Activated T-helper 17 cell treated with anti-CD3 and anti-CD28 coated beads, Interleukin-2, amount 50 U/mL, for 72 hours (primary cell): ENCODE data around the gene PDE8A. TPM values are rescaled to one million over a fixed set of nuclear protein-coding genes. Genes with fewer than 3 reads are reported as not detected.

ENCODE experiments used
- ATAC-seq: fragments of 150-1000 bp; cut with Tn5 transposase; replicated peaks from 2 replicates; pipeline ENCODE4 v1.10.0; 2021; ENCODE audit warnings: mild to moderate bottlenecking, moderate library complexity
- H3K27ac Mint-ChIP-seq: one replicate; pipeline ENCODE4 v1.8.0; 2022; ENCODE audit warnings: mixed read lengths
- H3K27me3 Mint-ChIP-seq: one replicate; pipeline ENCODE4 v1.8.0; 2022; ENCODE audit warnings: mixed read lengths
- H3K36me3 Mint-ChIP-seq: one replicate; pipeline ENCODE4 v1.8.0; 2022; ENCODE audit warnings: low read depth, mild to moderate bottlenecking, mixed read lengths
- H3K4me1 Mint-ChIP-seq: one replicate; pipeline ENCODE4 v1.8.0; 2022; ENCODE audit warnings: mixed read lengths
- H3K4me3 Mint-ChIP-seq: one replicate; pipeline ENCODE4 v1.8.0; 2022; ENCODE audit warnings: mild to moderate bottlenecking, mixed read lengths
- H3K9me3 Mint-ChIP-seq: one replicate; pipeline ENCODE4 v1.8.0; 2022; ENCODE audit warnings: mixed read lengths
- total RNA-seq, 2 donors: library from RNA; stranded (reverse); gene quantifications; one replicate each; pipeline ENCODE4 v1.2.3, GENCODE V29; 2022

The PDE8A gene
- total RNA-seq, 2 donors from 2014 or later = 23.7 to 34.2 TPM

DNA sequence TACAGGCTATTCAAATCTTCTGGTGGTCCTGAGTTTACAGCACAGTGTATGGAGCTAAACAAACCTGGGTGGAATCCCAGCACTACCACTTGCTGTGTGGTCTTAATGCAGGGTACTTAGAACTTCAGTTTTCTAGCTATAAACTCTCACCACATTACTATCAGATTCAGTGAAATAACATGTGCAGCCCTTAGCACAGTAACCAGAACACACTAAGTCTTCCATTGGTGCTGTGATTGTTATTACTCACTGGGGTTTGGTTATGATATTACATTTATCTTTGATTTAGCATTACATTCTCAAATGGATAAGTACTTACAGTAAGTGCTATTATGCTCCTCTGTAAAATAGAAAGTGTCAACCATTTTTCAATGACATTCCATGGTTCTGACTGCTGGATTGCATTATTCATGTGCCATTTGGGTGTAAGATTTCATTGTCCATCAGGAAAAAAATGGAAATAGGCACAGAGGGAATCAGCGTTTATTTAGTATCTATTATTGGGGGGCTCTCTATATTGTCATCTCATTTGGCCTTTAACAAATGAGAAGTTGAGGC lies 81.9 kb downstream of the PDE8A start:
- peak overlapping the region; percentile 42 for H3K27ac Mint-ChIP-seq
- H3K27me3 Mint-ChIP-seq = no peaks in the 10 kb centered on the region
- H3K4me3 Mint-ChIP-seq = no peak overlapping the region
- H3K9me3 Mint-ChIP-seq = peaks cover 9% of the 10 kb centered on the region
- H3K36me3 Mint-ChIP-seq = peaks cover 44% of the 10 kb centered on the region
- H3K4me1 Mint-ChIP-seq = peaks cover 32% of the 10 kb centered on the region
- ATAC-seq = peak; percentile 75

DNA sequence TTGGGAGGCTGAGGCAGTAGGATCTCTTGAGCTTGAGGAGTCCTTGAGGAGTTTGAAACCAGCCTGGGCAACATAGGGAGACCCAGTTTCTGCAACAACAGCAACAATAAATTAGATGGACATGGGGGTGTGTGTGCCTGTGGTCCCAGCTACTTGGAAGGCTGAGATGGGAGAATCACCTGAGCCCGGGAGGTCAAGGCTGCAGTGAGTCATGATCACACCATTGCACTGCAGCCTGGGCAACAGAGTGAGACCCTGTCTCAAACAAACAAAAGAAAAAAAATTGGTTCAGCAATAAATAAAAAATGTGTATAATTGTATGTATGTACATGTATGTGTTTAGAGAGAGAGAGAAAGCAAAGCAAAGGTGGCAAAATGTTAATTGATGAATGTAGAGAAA lies 83.1 kb downstream of the PDE8A start:
- peaks cover 48% of the 10 kb centered on the region for H3K36me3 Mint-ChIP-seq
- H3K27me3 Mint-ChIP-seq = no peaks in the 10 kb centered on the region
- H3K4me1 Mint-ChIP-seq = peaks cover 24% of the 10 kb centered on the region
- H3K9me3 Mint-ChIP-seq = no peaks in the 10 kb centered on the region
- H3K4me3 Mint-ChIP-seq = no peak overlapping the region
- no peak overlapping the region for H3K27ac Mint-ChIP-seq
- ATAC-seq = no peak

DNA sequence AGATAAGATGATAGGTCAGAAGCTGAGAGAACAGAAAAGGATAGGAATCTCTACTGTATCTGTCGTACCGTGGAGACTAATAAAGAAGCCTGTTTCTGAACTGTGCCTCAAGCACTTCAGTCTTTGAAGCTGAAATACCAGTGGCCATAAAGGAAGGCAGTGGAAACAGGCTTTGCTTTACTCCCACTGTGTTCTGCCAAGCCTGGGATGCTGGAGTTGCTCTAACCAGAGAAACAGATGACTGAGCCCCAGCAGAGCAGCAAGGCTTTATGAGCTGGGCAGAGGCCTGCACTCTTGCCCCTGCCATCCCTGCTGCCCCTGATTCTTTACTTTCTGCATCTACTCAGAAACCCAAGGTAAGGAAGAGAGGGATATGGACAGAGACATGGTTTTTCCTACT lies 89.4 kb downstream of the PDE8A start:
- Mint-ChIP-seq H3K9me3 (no peaks in the 10 kb centered on the region), H3K4me3 (no peak overlapping the region), H3K27me3 (no peaks in the 10 kb centered on the region)

DNA sequence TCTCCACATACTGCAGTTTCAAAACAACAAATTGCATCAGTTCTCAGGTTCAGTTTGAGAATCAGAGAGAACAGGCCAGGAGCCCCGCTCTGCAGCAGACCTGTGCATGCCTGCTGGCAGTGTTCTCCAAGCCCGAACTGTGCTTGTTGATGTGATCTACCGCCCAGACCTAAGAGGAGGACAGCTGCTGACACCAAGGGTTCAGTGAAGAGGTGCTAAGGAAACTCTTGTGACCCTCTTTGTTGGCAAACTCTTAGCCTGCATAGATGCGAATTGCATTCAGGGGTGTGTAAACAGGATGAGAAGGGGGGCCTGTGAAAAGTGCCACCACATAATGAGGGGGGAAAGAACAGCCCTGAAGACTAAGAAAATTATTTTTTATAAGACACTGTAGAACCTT lies 89.8 kb downstream of the PDE8A start:
- Mint-ChIP-seq H3K27me3 (no peaks in the 10 kb centered on the region), H3K36me3 (peaks cover 68% of the 10 kb centered on the region), H3K4me1 (peaks cover 18% of the 10 kb centered on the region), H3K9me3 (no peaks in the 10 kb centered on the region), H3K4me3 (no peak overlapping the region), H3K27ac (no peak overlapping the region)
- no peak for ATAC-seq

More for the DNA sequence above, 89.4 kb downstream of the PDE8A start:
- no peak for ATAC-seq
- Mint-ChIP-seq H3K4me1 (peaks cover 18% of the 10 kb centered on the region), H3K36me3 (peaks cover 69% of the 10 kb centered on the region), H3K27ac (no peak overlapping the region)

DNA sequence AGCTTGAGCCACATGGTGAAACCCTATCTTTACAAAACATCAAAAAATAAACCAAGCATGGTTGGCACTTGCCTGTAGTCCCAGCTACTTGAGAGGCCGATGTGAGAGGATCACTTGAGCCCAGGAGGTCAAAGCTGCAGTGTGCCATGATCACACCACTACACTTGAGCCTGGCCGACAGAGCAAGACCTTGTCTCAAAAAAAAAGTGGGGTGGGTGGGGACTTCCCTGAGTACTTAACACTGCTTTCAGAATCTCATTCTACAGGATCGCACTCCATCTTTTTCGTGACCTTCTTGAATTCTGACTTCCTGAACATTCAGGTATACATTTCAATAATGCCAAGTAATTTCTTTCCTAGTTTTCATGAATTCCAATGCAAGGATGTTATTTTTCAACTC lies 91.3 kb downstream of the PDE8A start:
- H3K4me1 Mint-ChIP-seq = peaks cover 18% of the 10 kb centered on the region
- ATAC-seq = peak; percentile 51
- no peaks in the 10 kb centered on the region for H3K9me3 Mint-ChIP-seq
- H3K27ac Mint-ChIP-seq = peak overlapping the region; percentile 90
- peaks cover 68% of the 10 kb centered on the region for H3K36me3 Mint-ChIP-seq
- H3K4me3 Mint-ChIP-seq = peak overlapping the region; percentile 73
- no peaks in the 10 kb centered on the region for H3K27me3 Mint-ChIP-seq

DNA sequence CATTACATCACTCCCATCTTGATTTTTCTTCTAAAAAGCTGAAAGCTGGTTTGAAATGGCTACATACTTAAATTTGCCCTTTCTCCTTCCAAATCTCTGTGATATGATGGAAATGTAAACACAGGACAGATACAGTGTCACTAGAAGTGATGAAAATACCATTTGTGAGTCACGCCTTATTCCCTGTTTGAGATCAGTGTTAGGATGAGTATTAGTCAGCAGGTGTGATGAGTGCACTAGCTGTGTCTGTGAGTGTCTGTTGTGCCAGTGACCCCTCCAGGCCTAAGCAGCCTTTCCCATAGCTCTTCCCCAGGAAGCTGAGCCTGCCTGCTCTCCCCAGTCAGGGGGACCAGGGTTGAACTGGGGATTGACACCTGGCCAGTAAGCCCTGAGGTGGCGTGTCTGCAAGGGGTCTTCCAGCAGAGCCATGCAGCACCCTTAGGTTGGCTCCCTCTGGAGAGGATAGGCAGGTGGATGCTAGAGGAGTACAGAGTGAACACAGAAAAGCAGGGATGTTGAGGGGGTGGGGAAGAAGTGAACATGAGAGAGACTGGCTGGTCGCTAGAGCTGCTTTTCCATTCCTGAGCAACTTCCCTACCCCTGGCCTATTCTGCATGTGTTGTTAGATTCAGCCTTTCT lies 92.0 kb downstream of the PDE8A start:
- peak overlapping the region; percentile 90 for H3K27ac Mint-ChIP-seq
- H3K36me3 Mint-ChIP-seq = peaks cover 68% of the 10 kb centered on the region
- peak overlapping the region; percentile 73 for H3K4me3 Mint-ChIP-seq
- ATAC-seq = peak; percentile 100
- H3K27me3 Mint-ChIP-seq = no peaks in the 10 kb centered on the region
- H3K9me3 Mint-ChIP-seq = no peaks in the 10 kb centered on the region
- H3K4me1 Mint-ChIP-seq = peaks cover 18% of the 10 kb centered on the region

DNA sequence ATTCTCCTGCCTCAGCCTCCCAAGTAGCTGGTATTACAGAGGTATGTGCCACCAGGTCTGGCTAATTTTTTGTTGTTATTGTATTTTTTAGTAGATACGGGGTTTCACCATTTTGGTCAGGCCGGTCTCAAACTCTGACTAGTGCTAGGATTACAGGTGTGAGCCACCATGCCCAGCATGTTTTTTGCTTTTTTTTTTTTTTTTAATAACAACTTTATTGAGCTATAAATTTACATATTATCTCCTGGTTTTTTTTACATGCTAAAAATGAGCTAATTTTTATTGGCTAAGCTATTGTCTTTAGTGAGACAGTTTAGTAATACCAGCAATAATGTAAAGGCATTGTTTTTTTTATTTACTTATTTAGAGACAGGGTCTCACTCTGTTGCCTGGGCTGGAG lies 105.2 kb downstream of the PDE8A start:
- Mint-ChIP-seq H3K9me3 (no peaks in the 10 kb centered on the region), H3K4me1 (no peaks in the 10 kb centered on the region), H3K27me3 (no peaks in the 10 kb centered on the region), H3K4me3 (no peak overlapping the region), H3K36me3 (peaks cover 79% of the 10 kb centered on the region), H3K27ac (no peak overlapping the region)
- ATAC-seq = no peak

DNA sequence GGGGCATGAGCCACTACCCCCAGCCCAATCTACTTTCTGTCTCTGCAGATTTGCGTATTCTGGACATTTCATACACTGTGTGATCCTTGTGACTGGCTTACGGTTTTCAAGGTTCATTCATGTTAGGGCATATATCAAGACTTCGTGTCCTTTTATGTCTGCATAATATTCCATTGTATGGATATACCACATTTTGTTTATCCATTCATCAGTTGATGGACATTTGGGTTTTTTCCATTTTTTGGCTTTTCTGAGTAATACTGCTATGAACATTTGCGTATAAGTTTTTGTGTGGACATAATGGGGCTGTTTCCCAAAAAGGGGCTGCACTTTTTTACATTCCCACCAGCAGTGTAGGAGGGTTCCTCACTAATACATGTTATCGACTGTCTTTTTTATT lies 106.6 kb downstream of the PDE8A start:
- no peak for ATAC-seq
- Mint-ChIP-seq H3K36me3 (peaks cover 86% of the 10 kb centered on the region), H3K9me3 (no peaks in the 10 kb centered on the region), H3K4me3 (no peak overlapping the region), H3K4me1 (no peaks in the 10 kb centered on the region), H3K27ac (no peak overlapping the region), H3K27me3 (no peaks in the 10 kb centered on the region)

DNA sequence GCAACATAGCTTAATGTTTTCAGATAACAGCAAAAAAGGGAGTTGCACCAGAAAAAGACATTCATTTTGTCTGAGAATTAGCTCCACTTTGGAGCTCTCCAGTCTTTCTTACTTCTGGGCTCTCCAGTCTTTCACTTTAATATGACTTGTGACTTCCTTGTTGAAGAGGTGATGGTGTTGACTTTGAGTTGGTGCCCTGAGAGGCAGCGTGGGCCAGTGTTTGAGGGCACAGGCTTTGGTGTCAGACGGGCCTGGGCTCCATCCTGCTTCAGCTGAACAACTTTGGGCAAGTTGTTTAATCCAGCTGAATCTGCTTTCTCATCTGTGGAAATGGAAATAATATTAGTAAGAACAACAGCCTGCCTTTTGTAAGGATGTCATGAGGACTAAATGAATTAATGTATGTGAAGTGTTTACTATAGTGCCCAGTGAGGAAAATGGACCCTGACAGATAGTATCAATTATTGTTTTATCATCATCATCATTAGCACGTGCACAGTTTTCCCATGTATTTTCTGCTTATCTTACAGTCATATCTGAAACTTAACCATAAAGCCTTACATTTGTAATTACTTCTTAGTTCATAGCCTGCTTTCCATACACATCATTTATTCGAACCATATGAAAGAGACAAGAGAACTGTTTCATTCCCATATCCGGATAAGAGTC lies 108.4 kb downstream of the PDE8A start:
- ATAC-seq = no peak
- H3K4me3 Mint-ChIP-seq = no peak overlapping the region
- H3K27me3 Mint-ChIP-seq = no peaks in the 10 kb centered on the region
- H3K27ac Mint-ChIP-seq = no peak overlapping the region
- no peaks in the 10 kb centered on the region for H3K9me3 Mint-ChIP-seq
- peaks cover 84% of the 10 kb centered on the region for H3K36me3 Mint-ChIP-seq
- H3K4me1 Mint-ChIP-seq = peaks cover 7% of the 10 kb centered on the region

DNA sequence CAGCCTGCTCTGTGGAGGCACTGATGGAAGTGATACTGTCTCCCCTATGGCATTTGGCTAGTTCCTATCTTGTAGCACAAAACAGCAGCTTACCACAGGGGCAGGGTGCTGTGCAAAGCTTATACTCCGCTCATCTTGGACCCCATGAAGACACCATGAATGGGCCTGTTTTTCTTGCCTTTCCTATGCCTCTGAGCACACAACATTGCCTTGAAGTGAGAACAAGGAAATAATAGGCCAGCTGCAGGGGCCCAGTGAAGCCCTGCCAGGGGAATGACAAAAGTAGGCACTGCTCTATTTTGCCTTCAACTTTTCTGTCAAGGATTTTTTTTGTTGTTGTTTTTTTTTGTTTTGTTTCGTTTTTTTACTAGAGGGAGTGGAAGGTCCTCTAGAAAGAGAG lies 110.3 kb downstream of the PDE8A start:
- peaks cover 72% of the 10 kb centered on the region for H3K36me3 Mint-ChIP-seq
- H3K4me1 Mint-ChIP-seq = peaks cover 7% of the 10 kb centered on the region
- no peak for ATAC-seq
- no peaks in the 10 kb centered on the region for H3K27me3 Mint-ChIP-seq
- no peaks in the 10 kb centered on the region for H3K9me3 Mint-ChIP-seq
- no peak overlapping the region for H3K4me3 Mint-ChIP-seq
- H3K27ac Mint-ChIP-seq = no peak overlapping the region

DNA sequence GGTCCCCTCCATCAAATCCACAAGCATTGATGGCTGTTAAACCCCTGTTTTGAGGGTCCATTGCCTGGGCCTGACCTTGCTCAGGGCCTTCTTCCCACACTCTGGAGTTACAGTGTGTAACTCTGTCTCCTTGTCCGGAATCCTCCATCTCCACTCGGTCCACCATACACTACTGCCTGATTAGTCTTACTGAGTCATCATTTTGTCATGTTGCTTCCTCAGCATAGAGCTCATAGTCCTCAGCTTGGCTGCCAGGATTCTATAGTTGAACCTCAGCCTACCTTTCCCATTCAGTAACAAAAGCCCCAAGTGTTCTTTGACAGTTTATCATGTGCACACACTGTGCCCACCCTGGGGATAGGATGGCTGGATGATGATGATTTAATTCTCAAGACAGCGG lies 113.0 kb downstream of the PDE8A start:
- no peak overlapping the region for H3K27ac Mint-ChIP-seq

DNA sequence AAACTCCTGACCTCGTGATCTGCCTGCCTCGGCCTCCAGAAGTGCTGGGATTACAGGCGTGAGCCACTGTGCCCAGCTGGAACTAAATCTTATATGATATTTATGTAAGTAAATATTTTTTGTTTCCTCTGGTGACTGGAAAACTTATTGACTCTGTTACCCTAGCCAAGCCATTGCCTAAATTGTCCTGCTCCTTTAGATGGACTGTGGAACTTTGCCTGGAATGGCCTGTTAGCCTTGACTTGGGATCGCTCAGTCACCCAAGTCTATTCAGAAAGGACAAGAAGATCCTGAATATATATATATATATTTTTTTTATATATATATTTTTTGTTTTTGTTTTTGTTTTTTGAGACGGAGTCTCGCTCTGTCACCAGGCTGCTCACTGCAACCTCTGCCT lies 113.9 kb downstream of the PDE8A start:
- Mint-ChIP-seq H3K4me3 (no peak overlapping the region), H3K36me3 (peaks cover 50% of the 10 kb centered on the region), H3K27ac (no peak overlapping the region), H3K9me3 (no peaks in the 10 kb centered on the region), H3K4me1 (peaks cover 7% of the 10 kb centered on the region), H3K27me3 (no peaks in the 10 kb centered on the region)
- no peak for ATAC-seq

More for the DNA sequence above, 113.0 kb downstream of the PDE8A start:
- Mint-ChIP-seq H3K9me3 (no peaks in the 10 kb centered on the region), H3K36me3 (peaks cover 59% of the 10 kb centered on the region), H3K27me3 (no peaks in the 10 kb centered on the region), H3K4me3 (no peak overlapping the region), H3K4me1 (peaks cover 7% of the 10 kb centered on the region)
- no peak for ATAC-seq

DNA sequence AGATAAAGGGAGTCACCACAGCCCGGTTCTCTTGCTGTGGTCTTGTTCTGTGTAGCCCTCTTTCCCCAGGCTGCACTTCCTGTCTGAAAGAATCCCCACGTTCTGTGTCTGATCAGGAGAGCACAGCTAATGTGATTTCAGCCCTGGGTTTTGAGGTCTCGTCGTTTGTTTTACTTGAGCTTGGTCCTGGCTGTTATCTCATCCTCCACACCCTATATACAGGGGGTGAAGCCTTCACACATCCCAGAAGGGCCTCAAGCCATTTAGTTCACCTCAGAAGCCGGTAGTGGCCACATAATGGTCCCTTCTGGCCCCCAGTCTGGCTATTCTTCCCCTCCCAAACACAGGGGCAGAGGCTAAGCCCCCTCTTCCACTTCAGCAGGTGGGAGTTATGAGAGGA lies 115.6 kb downstream of the PDE8A start:
- Mint-ChIP-seq H3K4me1 (peaks cover 7% of the 10 kb centered on the region), H3K4me3 (no peak overlapping the region), H3K27ac (no peak overlapping the region), H3K36me3 (peaks cover 34% of the 10 kb centered on the region), H3K27me3 (no peaks in the 10 kb centered on the region), H3K9me3 (no peaks in the 10 kb centered on the region)
- ATAC-seq = no peak

DNA sequence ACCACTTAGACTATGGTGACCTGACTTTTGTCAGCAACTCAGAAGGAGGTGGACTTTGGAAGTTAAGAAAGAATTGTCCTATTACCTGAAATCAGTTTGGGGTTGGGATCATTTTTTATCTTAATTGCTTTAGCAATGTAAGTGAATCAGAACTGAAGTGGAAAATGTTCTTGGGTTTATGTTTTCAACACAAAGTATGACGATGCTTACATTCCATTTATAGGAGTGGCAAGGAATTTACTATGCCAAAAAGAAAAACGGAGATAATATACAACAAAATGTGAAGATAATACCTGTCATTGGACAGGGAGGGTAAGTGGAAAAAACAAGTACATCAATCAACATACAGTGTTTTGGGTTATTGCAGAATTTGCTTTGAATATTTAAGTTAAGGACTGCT lies 116.1 kb downstream of the PDE8A start:
- Mint-ChIP-seq H3K4me1 (peaks cover 7% of the 10 kb centered on the region), H3K36me3 (peaks cover 29% of the 10 kb centered on the region), H3K9me3 (no peaks in the 10 kb centered on the region), H3K27ac (no peak overlapping the region), H3K4me3 (no peak overlapping the region), H3K27me3 (no peaks in the 10 kb centered on the region)
- ATAC-seq = no peak

DNA sequence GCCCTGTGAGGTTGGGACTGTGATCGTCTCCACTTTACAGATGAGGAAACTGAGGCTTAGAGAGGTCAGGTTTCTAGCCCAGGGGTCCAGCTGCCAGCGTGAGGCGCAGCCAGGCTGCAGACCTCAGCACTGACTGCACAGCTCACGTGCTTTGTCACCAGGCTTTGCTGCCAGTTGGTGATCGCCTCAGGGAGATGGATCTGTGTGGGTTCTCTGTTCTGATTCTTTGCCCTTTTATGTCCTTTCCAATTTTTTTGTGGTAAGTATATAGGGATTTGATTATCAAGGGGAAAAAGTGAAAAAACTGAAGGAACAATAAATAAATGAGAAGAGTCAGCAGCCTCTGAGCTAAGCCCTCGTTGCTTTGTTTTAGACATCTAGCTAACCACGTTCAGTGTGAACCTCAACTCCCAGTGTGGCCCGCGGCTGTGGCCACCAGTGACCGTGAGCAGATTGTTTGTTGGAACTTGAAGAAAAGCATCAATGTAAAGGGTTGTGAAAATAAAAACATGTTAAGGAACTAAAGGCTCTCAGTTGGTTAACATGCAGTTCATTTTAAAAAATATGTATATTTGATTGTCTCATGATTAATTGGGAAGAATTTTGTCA lies 117.6 kb downstream of the PDE8A start:
- H3K9me3 Mint-ChIP-seq = no peaks in the 10 kb centered on the region
- peaks cover 17% of the 10 kb centered on the region for H3K36me3 Mint-ChIP-seq
- H3K4me3 Mint-ChIP-seq = no peak overlapping the region
- H3K27ac Mint-ChIP-seq = peak overlapping the region; percentile 42
- H3K4me1 Mint-ChIP-seq = peaks cover 10% of the 10 kb centered on the region
- H3K27me3 Mint-ChIP-seq = no peaks in the 10 kb centered on the region
- no peak for ATAC-seq
